Psoas muscle (tissue), 8 donors: ENCODE data around the gene VPS13A. TPM values are rescaled to one million over a fixed set of nuclear protein-coding genes. Genes with fewer than 3 reads are reported as not detected.

Experiments
- ATAC-seq, 4 donors: fragments of 200-7000 bp; cut with Tn5 transposase; one replicate each; pipeline ENCODE4 v1.9.1; 2020; ENCODE audit warnings: moderate library complexity in 3 of 4, mild to moderate bottlenecking in 2 of 4
- DNase-seq, 2 donors: peaks; one replicate each; pipeline ENCODE4 v3.0.0-alpha.2; 2020
- H3K27ac ChIP-seq: fragments of 200-600 bp; one replicate; pipeline ENCODE4 v1.8.0; 2022
- H3K27me3 ChIP-seq, 3 donors: fragments of 200-600 bp in 1 of 3; one replicate each; pipeline versions ENCODE4 v1.6.1 to v1.8.0; 2013 to 2022; ENCODE audit warnings: low read length in 2 of 3, mild to moderate bottlenecking in 2 of 3, moderate library complexity in 1 of 3; ENCODE audit not compliant: insufficient read depth in 3 of 3
- H3K36me3 ChIP-seq, 2 donors: fragments of 200-600 bp in 1 of 2; one replicate each; pipeline versions ENCODE4 v1.6.1 to v1.8.0; 2013 to 2022; ENCODE audit warnings: low read depth in 1 of 2, mild to moderate bottlenecking in 1 of 2, moderate library complexity in 1 of 2; ENCODE audit not compliant: insufficient read depth in 1 of 2
- H3K4me1 ChIP-seq: fragments of 200-600 bp; one replicate; pipeline ENCODE4 v1.8.0; 2022
- H3K4me3 ChIP-seq: fragments of 200-600 bp; one replicate; pipeline ENCODE4 v1.8.0; 2022; ENCODE audit warnings: mild to moderate bottlenecking
- H3K9me3 ChIP-seq: fragments of 200-600 bp; one replicate; pipeline ENCODE4 v1.8.0; 2022
- CTCF ChIP-seq: fragments of 200-600 bp; IDR thresholded peaks from one replicate; pipeline ENCODE4 v1.8.0; 2022; ENCODE audit warnings: antibody characterized with exemption
- WGBS, 3 donors: extraction: QIAGEN DNeasy Blood & Tissue Kit; methylation state at CpG; one replicate each; pipeline versions ENCODE4 v1.1.6 to v1.1.7; 2013; 5-methylcytosine and 5-hydroxymethylcytosine counted together
- intact Hi-C, 2 donors: fragments of 100-400 bp; cut with DNase I; formaldehyde crosslinking; loops; one replicate each; pipeline versions ENCODE4 v1.11.0 to v1.14.2; 2022
- polyA plus RNA-seq, 3 donors: library from polyadenylated mRNA; stranded (reverse); fragments of 200-250 nt; gene quantifications; one replicate each; pipeline ENCODE4 v1.2.3, GENCODE V29; 2013
- total RNA-seq, 4 donors: library from RNA; stranded (reverse); fragmentation: NEBNext Ultra II Directional in 2 of 4; extraction: Animal tissue kit (Norgen Biotek cat#: 25700) in 2 of 4; gene quantifications; one replicate each; pipeline versions ENCODE4 v1.2.1 to v1.2.4, GENCODE V29; 2021 to 2023
- donor health status: healthy with polysubstance abuse.
- donor health status: DM: no; HTN: no; CAD: no; lungs with moderate emphysema.
- donor health status: Bipolar disorder and iron deficiency.
- donor health status: healthy.
- donor health status: DM: yes; HTN: yes; CAD: no.
- donor health status: DM: no; HTN: no; CAD: no.
- donor health status: DM: no; HTN: no; CAD: no.
- donor health status: DM: yes; HTN: yes; CAD: no.

The VPS13A gene
- total and polyA plus RNA-seq, 7 donors: 3.3 to 27.0 (median 19.4) TPM

GRCh38 chr9:77176686-77177142 lies 620 bp upstream of the VPS13A start:
- intact Hi-C loops: loop anchor here in 1 of 2 donors (10.0 kb wide), 1 partner anchor 782 kb away; the partner anchor contains the start of gene RFK

GRCh38 chr9:77177894-77178794 lies 810 bp downstream of the VPS13A start:
- Histone ChIP-seq H3K4me3 (peak overlapping the region; percentile 86), H3K9me3 (no peaks in the 10 kb centered on the region), H3K4me1 (peaks cover 41% of the 10 kb centered on the region), H3K36me3 (no peaks in the 10 kb centered on the region), H3K27me3 (no peaks in the 10 kb centered on the region), H3K27ac (peak overlapping the region; percentile 93)
- DNase-seq (peak; percentile 37 to 75), ATAC-seq (peak; percentile 38 to 57 (median 47))
- intact Hi-C loops: loop anchor here in 1 of 2 donors (10.0 kb wide), 1 partner anchor 783 kb away; the partner anchor contains the start of gene RFK
- TF ChIP-seq CTCF: no peak
- WGBS, 3 donors: 1 to 2% (median 2%) methylated on average over 50 to 57 of the region's 57 CpGs

More at GRCh38 chr9:77176686-77177142, 620 bp upstream of the VPS13A start:
- peak overlapping the region; percentile 93 for H3K27ac ChIP-seq
- H3K4me3 ChIP-seq: peak overlapping the region; percentile 86
- no peaks in the 10 kb centered on the region for H3K36me3 ChIP-seq
- 1 to 2% (median 1%) methylated on average over 10 of the region's 10 CpGs for WGBS, 3 donors
- H3K27me3 ChIP-seq: no peaks in the 10 kb centered on the region
- H3K4me1 ChIP-seq: peaks cover 53% of the 10 kb centered on the region
- H3K9me3 ChIP-seq: no peaks in the 10 kb centered on the region
- TF ChIP-seq CTCF: no peak
- ATAC-seq (no peak), DNase-seq (no peak)

- TF ChIP-seq CTCF: no peak
- H3K9me3 ChIP-seq: no peaks in the 10 kb centered on the region
- DNase-seq (no peak), ATAC-seq (no peak)
- intact Hi-C loops: no loop called here
- H3K27me3 ChIP-seq: no peaks in the 10 kb centered on the region
- H3K4me3 ChIP-seq: peak overlapping the region; percentile 86
- H3K36me3 ChIP-seq: no peaks in the 10 kb centered on the region
- H3K4me1 ChIP-seq: peaks cover 35% of the 10 kb centered on the region
- peak overlapping the region; percentile 93 for H3K27ac ChIP-seq
Observed at GRCh38 chr9:77180056-77180455, 2.7 kb downstream of the VPS13A start.

GRCh38 chr9:77183581-77183980 lies 6.2 kb downstream of the VPS13A start:
- TF ChIP-seq CTCF: no peak
- no peak for ATAC-seq
- Histone ChIP-seq H3K4me3 (no peak overlapping the region), H3K27ac (no peak overlapping the region), H3K9me3 (no peaks in the 10 kb centered on the region), H3K36me3 (no peaks in the 10 kb centered on the region), H3K4me1 (peaks cover 27% of the 10 kb centered on the region), H3K27me3 (no peaks in the 10 kb centered on the region)
- intact Hi-C loops: no loop called here
- DNase-seq: no peak
